Mesothelial cell of epicardium (in vitro differentiated cells): Measurements from ENCODE around the gene PKD1L1. TPM values are rescaled to one million over a fixed set of nuclear protein-coding genes. Genes with fewer than 3 reads are reported as not detected.
A peak's percentile ranks its signal among the peaks of the same experiment; 100 is the strongest.
"Not testable (repeated sequence)": the region's sequence is repeated elsewhere in the genome, so short reads cannot be mapped to it uniquely, and the experiment has no call there.

Experiments
- DNase-seq, 2 experiments: peaks; one replicate each; pipeline ENCODE4 v3.0.0; 2021; ENCODE audit warnings: low spot score in 2 of 2; ENCODE audit not compliant: unreplicated experiment in 2 of 2
- H3K27ac Mint-ChIP-seq: 2 replicates; pipeline ENCODE4 v1.8.0; 2021; ENCODE audit warnings: mixed read lengths
- H3K27me3 Mint-ChIP-seq: 2 replicates; pipeline ENCODE4 v1.8.0; 2021; ENCODE audit warnings: low read depth, mixed read lengths
- H3K36me3 Mint-ChIP-seq: 2 replicates; pipeline ENCODE4 v1.8.0; 2021; ENCODE audit warnings: mixed read lengths
- H3K4me1 Mint-ChIP-seq: 2 replicates; pipeline ENCODE4 v1.8.0; 2021; ENCODE audit warnings: mixed read lengths
- H3K4me3 Mint-ChIP-seq: 2 replicates; pipeline ENCODE4 v1.8.0; 2021; ENCODE audit warnings: mild to moderate bottlenecking, moderate library complexity, mixed read lengths
- H3K9me3 Mint-ChIP-seq: 2 replicates; pipeline ENCODE4 v1.8.0; 2021; ENCODE audit warnings: mixed read lengths
- total RNA-seq: library from RNA; stranded (reverse); gene quantifications from 3 replicates; pipeline ENCODE4 v1.2.1, GENCODE V29; 2021
- TF ChIP-seq, protein P1 (sequence below): fragments of 200-600 bp; sonication (generic); IDR thresholded peaks from one replicate; pipeline ENCODE4 v1.5.0; 2021; ENCODE audit warnings: antibody characterized with exemption; ENCODE audit not compliant: unreplicated experiment

PKD1L1 gene
- total RNA-seq, 1 donor from 2014 or later, result 0.36 TPM

DNA sequence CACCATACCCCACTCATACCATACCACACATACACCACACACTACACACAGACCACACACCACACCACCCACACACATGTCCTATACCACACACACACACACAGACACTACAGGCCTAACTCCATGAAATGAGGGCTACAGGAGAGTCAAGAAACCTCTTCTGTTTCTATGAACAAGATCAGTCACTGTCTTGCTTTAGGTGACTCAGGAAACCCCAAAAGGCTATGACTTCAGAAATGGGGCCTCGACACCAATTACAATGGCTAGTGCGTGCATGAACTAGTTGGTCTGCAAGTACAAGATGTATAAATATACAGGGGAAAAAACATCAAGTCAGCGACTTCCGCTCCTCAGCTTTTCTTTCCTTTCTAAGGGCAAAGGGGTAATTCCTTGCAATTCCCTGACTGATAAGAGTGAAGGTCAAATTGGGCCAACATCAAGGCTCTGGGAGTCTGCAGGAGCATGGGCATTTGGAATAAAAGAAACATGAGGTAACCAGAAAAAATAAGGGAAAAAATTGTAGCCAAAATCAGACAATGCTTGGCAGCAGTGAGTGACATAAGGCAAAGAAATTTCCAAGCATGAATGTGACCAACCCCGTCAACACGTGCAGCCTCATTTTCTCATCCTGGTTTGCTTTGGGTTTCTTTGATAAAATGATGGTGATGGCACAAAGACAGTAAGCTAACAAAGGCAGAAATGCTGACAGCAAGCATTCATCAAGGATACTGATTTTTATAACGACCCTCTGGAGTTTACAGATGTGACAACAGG lies 1.5 kb downstream of the PKD1L1 start:
- Mint-ChIP-seq H3K36me3 (no peaks in the 10 kb centered on the region), H3K27me3 (peaks cover 2% of the 10 kb centered on the region), H3K27ac (no peak overlapping the region), H3K4me1 (peaks cover 8% of the 10 kb centered on the region), H3K9me3 (no peaks in the 10 kb centered on the region), H3K4me3 (no peak overlapping the region)
- TF ChIP-seq, protein P1, sequence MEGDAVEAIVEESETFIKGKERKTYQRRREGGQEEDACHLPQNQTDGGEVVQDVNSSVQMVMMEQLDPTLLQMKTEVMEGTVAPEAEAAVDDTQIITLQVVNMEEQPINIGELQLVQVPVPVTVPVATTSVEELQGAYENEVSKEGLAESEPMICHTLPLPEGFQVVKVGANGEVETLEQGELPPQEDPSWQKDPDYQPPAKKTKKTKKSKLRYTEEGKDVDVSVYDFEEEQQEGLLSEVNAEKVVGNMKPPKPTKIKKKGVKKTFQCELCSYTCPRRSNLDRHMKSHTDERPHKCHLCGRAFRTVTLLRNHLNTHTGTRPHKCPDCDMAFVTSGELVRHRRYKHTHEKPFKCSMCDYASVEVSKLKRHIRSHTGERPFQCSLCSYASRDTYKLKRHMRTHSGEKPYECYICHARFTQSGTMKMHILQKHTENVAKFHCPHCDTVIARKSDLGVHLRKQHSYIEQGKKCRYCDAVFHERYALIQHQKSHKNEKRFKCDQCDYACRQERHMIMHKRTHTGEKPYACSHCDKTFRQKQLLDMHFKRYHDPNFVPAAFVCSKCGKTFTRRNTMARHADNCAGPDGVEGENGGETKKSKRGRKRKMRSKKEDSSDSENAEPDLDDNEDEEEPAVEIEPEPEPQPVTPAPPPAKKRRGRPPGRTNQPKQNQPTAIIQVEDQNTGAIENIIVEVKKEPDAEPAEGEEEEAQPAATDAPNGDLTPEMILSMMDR, result no peak
- no peak for DNase-seq

DNA sequence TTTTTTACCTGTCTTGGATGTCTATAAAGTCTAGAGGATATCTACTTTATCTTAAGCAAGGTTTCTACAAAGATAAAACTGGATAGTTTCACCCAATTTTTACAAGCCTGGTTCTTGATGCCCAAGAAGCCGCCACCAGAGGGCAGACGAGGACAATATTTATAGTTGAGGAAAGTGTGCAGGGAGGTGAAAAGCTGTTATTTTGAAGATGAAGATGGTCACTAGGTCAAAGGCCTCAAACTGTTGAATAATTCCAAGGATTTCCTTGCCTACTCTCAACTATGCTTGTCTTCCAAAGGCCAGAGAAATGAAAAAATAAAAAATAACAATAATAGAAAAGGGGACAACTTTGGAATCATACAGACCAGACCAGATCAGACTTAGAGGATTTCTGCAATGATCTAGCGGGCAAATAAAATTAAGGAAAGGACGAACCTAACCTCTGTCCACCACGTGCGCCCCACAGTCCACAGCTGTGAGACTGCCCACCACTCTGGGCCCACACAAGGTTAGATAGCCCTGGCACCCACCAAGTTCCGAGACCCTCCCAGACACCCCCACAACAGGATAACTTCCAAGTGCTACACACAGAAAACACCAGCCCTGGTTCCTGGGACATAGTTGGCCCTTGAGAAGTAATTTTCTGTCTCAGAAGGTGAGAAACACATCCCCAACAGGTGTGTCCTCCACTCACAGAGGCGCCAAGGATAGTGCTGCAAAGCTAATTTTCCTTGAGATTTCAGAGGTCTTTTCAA lies 2.8 kb downstream of the PKD1L1 start:
- H3K9me3 Mint-ChIP-seq, result no peaks in the 10 kb centered on the region
- H3K4me3 Mint-ChIP-seq, result no peak overlapping the region
- H3K27me3 Mint-ChIP-seq, result peaks cover 2% of the 10 kb centered on the region
- H3K27ac Mint-ChIP-seq, result no peak overlapping the region
- peak; percentile 47 to 78 for DNase-seq
- TF ChIP-seq, protein P1, result peak; percentile 88
- peaks cover 8% of the 10 kb centered on the region for H3K4me1 Mint-ChIP-seq
- H3K36me3 Mint-ChIP-seq, result no peaks in the 10 kb centered on the region

DNA sequence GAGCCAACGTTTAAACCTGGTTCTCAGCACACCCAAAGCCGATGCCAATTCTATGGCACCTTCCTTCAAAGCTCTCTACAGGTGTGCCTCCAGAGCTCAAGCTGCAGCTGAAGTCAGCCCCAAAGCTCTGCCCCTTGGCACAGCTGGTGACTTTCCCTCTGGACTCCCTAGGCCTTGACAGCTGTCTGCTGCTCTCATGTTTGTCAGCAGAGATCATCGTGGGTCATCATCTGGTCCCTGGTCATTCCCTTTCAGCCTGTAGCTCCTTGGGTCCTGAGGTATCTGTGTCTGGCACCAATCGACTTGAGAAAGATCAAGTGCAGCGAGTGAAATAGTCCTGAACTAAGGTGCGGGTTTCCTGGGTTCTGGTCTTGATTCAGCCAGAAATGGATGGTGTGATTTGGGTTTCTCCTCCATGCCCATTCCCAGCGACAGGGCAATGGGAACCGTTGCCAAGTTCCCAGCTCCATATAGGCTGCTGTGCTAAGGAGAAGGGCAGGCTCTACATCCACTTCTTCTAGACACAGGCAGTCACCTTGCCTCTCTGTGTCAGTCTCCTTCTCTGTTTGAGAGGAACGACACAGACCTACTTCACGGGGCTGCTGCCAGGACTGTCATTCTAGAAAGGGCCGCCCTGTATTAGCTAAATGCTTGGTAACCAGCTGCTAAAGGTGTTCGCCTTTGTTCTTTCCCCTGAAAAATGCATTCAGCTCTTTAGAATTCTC lies 3.6 kb downstream of the PKD1L1 start:
- H3K36me3 Mint-ChIP-seq, result no peaks in the 10 kb centered on the region
- no peak for DNase-seq
- no peak overlapping the region for H3K4me3 Mint-ChIP-seq
- peaks cover 2% of the 10 kb centered on the region for H3K27me3 Mint-ChIP-seq
- peaks cover 8% of the 10 kb centered on the region for H3K4me1 Mint-ChIP-seq
- no peaks in the 10 kb centered on the region for H3K9me3 Mint-ChIP-seq
- TF ChIP-seq, protein P1, result no peak
- H3K27ac Mint-ChIP-seq, result no peak overlapping the region

DNA sequence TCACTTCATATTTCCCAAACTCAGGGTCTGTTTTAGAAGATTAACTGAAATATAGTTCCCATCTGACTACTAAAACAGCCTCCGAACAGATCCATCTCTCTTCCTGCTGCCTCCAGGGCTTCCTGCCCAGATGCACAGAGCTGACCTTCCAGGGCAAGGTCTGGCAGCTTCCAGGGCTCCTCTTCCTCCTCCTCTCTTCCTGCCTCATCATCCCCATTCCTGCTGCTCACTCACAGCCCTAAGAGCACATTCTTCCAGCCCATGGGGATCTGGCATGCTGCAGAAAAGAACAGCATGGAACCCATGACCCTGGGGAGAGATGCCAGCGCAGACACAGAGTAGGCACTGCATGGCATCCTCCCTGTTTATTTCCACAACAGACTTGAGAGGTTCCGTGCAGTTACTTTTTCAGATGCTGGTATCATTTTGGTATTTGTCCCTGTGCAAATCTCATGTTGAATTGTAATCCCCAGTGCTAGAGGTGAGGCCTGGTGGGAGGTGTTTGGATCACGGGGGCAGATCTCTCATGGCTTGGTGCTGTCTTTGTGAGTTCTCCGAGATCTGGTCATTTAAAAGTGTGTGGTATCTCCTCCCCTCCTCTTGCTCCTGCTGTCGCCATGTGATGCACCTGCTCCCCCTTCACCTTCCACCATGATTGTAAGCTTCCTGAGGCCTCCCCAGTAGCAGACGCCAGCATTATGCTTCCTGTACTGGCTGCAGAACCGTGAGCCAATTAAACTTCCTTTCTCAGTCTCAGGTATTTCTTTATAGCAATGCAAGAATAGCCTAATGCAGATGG lies 4.4 kb downstream of the PKD1L1 start:
- Mint-ChIP-seq H3K36me3 (no peaks in the 10 kb centered on the region), H3K9me3 (no peaks in the 10 kb centered on the region), H3K4me1 (peaks cover 8% of the 10 kb centered on the region), H3K27me3 (peaks cover 2% of the 10 kb centered on the region), H3K4me3 (no peak overlapping the region), H3K27ac (no peak overlapping the region)
- DNase-seq, result no peak
- TF ChIP-seq, protein P1, result no peak

DNA sequence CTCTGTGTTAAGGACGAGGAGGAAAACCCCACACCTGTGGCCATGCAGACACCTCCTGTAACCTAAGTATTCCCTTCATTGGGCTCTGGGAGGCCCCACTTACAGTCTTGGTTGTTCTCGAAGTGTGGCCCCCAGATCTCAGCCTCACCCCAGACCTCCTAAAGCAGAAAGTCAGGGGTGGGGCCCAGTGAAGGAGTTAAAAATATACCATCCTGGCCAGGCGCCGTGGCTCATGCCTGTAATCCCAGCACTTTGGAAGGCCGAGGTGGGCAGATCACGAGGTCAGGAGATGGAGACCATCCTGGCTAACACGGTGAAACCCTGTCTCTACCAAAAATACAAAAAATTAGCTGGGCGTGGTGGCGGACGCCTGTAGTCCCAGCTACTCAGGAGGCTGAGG lies 5.6 kb downstream of the PKD1L1 start:
- not testable (repeated sequence) for H3K4me1 Mint-ChIP-seq, H3K27ac Mint-ChIP-seq, H3K36me3 Mint-ChIP-seq, DNase-seq, H3K9me3 Mint-ChIP-seq, H3K27me3 Mint-ChIP-seq, H3K4me3 Mint-ChIP-seq
